HepG2 (cell line): ENCODE results near the gene CTXN1. TPM values are rescaled to one million over a fixed set of nuclear protein-coding genes. Genes with fewer than 3 reads are reported as not detected.

ENCODE experiments used
- EHMT2 ChIP-seq: fragments of 200-600 bp; sonication (generic); IDR thresholded peaks from 2 replicates; pipeline ENCODE4 v1.7.0; 2017; ENCODE audit warnings: antibody characterized with exemption, low read depth, low read length, borderline replicate concordance
- FOXO1 ChIP-seq: sonication (generic); formaldehyde crosslinking; IDR thresholded peaks from 2 replicates; pipeline ENCODE4 v1.4.0; 2020; ENCODE audit warnings: missing genetic modification reagents
- GFI1 ChIP-seq: sonication (generic); formaldehyde crosslinking; IDR thresholded peaks from 2 replicates; pipeline ENCODE4 v1.5.0; 2020; ENCODE audit warnings: missing genetic modification reagents, mild to moderate bottlenecking, borderline replicate concordance
- HNRNPUL1 ChIP-seq: fragments of 200-400 bp; formaldehyde crosslinking; IDR thresholded peaks from 2 replicates; pipeline ENCODE4 v1.6.1; 2017; ENCODE audit warnings: low read depth, mild to moderate bottlenecking, low read length, moderate library complexity
- TGIF2 ChIP-seq: IDR thresholded peaks from 2 replicates; pipeline ENCODE4 v1.6.1; 2016; ENCODE audit warnings: control low read depth, missing compliant biosample characterization
- ZFP91 ChIP-seq: sonication (generic); formaldehyde crosslinking; IDR thresholded peaks from 2 replicates; pipeline ENCODE4 v1.9.0; 2022; ENCODE audit warnings: missing genetic modification reagents, mild to moderate bottlenecking, borderline replicate concordance
- ZNF18 ChIP-seq: sonication (generic); formaldehyde crosslinking; IDR thresholded peaks from 2 replicates; pipeline ENCODE4 v1.8.0; 2022; ENCODE audit warnings: mild to moderate bottlenecking, missing genetic modification reagents; ENCODE audit not compliant: insufficient replicate concordance
- ZNF281 ChIP-seq: sonication (generic); formaldehyde crosslinking; IDR thresholded peaks from 2 replicates; pipeline ENCODE4 v1.4.0; 2020; ENCODE audit warnings: missing genetic modification reagents, borderline replicate concordance
- ZNF337 ChIP-seq: sonication (generic); formaldehyde crosslinking; IDR thresholded peaks from 2 replicates; pipeline ENCODE4 v1.5.1; 2020; ENCODE audit warnings: missing genetic modification reagents, low read depth, mild to moderate bottlenecking, borderline replicate concordance
- ZNF75D ChIP-seq: sonication (generic); formaldehyde crosslinking; IDR thresholded peaks from 2 replicates; pipeline ENCODE4 v1.8.1; 2023; ENCODE audit warnings: missing genetic modification reagents, mild to moderate bottlenecking, borderline replicate concordance
- ZSCAN31 ChIP-seq: sonication (generic); formaldehyde crosslinking; IDR thresholded peaks from 2 replicates; pipeline ENCODE4 v1.5.0; 2020; ENCODE audit warnings: low read depth, mild to moderate bottlenecking, missing genetic modification reagents
- polyA plus RNA-seq, 8 experiments: library from polyadenylated mRNA; depleted of rRNA in 3 of 8; stranded (reverse) in 7 of 8; unstranded in 1 of 8; fragments of >200 nt; fragmentation: Illumina TruSeq in 4 of 8; extraction: Trizol in 4 of 8; gene quantifications; 2 replicates each; pipeline versions ENCODE4 v1.2.1 to v1.2.3, GENCODE V29; 2011 to 2016; ENCODE audit warnings: low read depth in 4 of 8, missing spikeins in 1 of 8, mixed read lengths in 1 of 8; ENCODE audit not compliant: insufficient read depth in 1 of 8
- total RNA-seq, 5 experiments: library from RNA; depleted of rRNA; stranded (reverse); fragments of >200 nt; fragmentation: Illumina TruSeq; extraction: Trizol; gene quantifications; 2 replicates each; pipeline ENCODE4 v1.2.3, GENCODE V29; 2016; ENCODE audit warnings: low read depth in 1 of 5
- TF ChIP-seq, protein P1 (sequence below): sonication (generic); formaldehyde crosslinking; IDR thresholded peaks from 2 replicates; pipeline ENCODE4 v1.4.0; 2020; ENCODE audit warnings: missing genetic modification reagents, low read depth, mild to moderate bottlenecking, borderline replicate concordance
- TF ChIP-seq, protein P2 (sequence below): sonication (generic); formaldehyde crosslinking; IDR thresholded peaks from 2 replicates; pipeline ENCODE4 v1.4.0; 2020; ENCODE audit warnings: missing genetic modification reagents
- TF ChIP-seq, protein P3 (sequence below): sonication (generic); formaldehyde crosslinking; IDR thresholded peaks from 2 replicates; pipeline ENCODE4 v1.8.0; 2022; ENCODE audit warnings: low read depth, missing genetic modification reagents
- TF ChIP-seq, protein P4 (sequence below): sonication (generic); formaldehyde crosslinking; IDR thresholded peaks from 2 replicates; pipeline ENCODE4 v1.8.1; 2023; ENCODE audit warnings: mild to moderate bottlenecking, moderate library complexity, missing genetic modification reagents

CTXN1 gene
- total and polyA plus RNA-seq, 2 of the 13 experiments (the other 11 are each of a cell fraction or from before 2014, with no cell fraction given): 0.11 TPM; not detected in 1

- TF ChIP-seq, protein P1, sequence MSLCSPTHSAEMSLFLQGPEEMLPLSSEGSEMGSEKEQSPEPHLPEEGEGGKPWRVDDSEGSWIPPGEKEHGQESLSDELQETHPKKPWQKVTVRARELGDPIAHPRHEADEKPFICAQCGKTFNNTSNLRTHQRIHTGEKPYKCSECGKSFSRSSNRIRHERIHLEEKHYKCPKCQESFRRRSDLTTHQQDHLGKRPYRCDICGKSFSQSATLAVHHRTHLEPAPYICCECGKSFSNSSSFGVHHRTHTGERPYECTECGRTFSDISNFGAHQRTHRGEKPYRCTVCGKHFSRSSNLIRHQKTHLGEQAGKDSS (CRISPR knock-in tag): peak; percentile 23; the same call in 1 of the 2 replicates
- TF ChIP-seq, protein P2, sequence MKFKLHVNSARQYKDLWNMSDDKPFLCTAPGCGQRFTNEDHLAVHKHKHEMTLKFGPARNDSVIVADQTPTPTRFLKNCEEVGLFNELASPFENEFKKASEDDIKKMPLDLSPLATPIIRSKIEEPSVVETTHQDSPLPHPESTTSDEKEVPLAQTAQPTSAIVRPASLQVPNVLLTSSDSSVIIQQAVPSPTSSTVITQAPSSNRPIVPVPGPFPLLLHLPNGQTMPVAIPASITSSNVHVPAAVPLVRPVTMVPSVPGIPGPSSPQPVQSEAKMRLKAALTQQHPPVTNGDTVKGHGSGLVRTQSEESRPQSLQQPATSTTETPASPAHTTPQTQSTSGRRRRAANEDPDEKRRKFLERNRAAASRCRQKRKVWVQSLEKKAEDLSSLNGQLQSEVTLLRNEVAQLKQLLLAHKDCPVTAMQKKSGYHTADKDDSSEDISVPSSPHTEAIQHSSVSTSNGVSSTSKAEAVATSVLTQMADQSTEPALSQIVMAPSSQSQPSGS (CRISPR knock-in tag): peak; percentile 49; the same call in 1 of the 2 replicates
- no peak for TF ChIP-seq ZSCAN31 (CRISPR knock-in tag)
- TF ChIP-seq ZNF337: no peak
- TF ChIP-seq ZNF281 (CRISPR knock-in tag): no peak; the same call in 1 of the 2 replicates
- TF ChIP-seq ZNF75D (CRISPR knock-in tag): no peak
- TF ChIP-seq EHMT2: no peak
- 0 out of 2 replicates have a peak, but pooled peaks have one; percentile 31 for TF ChIP-seq TGIF2 (CRISPR knock-in tag)
- peak; percentile 82; the same call in 1 of the 2 replicates for TF ChIP-seq ZFP91 (CRISPR knock-in tag)
- no peak for TF ChIP-seq ZNF18 (CRISPR knock-in tag)
- TF ChIP-seq FOXO1 (CRISPR knock-in tag): no peak; the same call in 1 of the 2 replicates
- no peak for TF ChIP-seq GFI1 (CRISPR knock-in tag)
- TF ChIP-seq, protein P3, sequence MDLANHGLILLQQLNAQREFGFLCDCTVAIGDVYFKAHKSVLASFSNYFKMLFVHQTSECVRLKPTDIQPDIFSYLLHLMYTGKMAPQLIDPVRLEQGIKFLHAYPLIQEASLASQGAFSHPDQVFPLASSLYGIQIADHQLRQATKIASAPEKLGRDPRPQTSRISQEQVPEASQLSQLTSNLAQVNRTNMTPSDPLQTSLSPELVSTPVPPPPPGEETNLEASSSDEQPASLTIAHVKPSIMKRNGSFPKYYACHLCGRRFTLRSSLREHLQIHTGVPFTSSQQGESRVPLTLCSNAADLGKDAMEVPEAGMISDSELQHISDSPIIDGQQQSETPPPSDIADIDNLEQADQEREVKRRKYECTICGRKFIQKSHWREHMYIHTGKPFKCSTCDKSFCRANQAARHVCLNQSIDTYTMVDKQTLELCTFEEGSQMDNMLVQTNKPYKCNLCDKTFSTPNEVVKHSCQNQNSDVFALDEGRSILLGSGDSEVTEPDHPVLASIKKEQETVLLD (CRISPR knock-in tag): peak; percentile 83
- TF ChIP-seq, protein P4, sequence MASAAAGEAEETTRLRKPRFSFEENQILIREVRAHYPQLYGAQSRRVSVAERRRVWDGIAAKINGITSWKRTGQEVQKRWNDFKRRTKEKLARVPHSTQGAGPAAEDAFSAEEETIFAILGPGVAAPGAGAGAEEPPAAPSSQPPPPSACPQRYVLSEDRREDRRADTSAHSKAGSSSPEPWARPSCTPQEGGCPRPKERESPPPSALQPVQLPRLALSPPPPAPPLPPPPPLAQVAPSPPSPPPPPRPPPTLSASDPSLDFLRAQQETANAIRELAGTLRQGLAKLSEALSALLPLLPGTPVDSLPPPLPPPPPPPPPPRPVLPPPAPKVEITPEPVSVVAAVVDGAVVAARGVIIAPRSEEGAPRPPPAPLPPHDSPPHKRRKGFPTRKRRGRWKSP: peak; percentile 75; the same call in 1 of the 2 replicates
- no peak for TF ChIP-seq HNRNPUL1
These were observed 6.1 kb downstream of the CTXN1 start, which contains the start of gene SNAPC2 (continued) for GRCh38 chr19:7919610-7920518.
